ENCODE results near the gene CDK5RAP3.

Gene CDK5RAP3

GRCh38 chr17:48024149-48025039, 53.5 kb downstream of the CDK5RAP3 start:
- no peak for DNase-seq (ENCODE audit: low read depth)

GRCh38 chr17:48025040-48025903, 54.4 kb downstream of the CDK5RAP3 start:
- peak; percentile 93 for DNase-seq (ENCODE audit: low read depth)

DNA sequence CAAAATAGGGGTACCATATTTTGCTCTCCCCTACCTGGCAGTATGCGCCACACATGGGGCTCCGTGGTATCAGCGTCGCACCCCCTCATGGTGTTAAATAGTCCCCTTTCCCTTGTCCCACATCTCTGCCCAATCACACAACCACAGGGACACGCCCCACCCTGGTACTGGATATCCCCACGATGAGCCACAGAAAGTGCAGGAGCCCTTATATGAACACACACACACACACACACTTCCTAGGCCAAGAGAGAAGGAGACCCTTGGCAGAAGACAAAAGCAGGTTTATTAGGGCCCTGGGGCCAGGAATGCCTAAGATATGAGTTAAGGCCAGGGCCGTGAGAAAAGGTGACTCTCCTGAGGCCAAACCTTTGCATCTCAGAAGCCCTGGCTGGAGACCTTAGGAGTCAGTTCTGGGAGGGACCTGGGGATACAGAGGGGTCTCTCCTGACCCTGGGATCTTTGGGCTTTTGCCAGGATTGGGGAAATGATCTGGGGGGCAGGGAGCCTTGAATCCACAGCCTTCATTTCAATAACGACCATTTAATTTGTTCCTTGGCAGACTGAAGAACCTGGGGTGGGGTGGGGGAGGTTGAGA, 55.1 kb downstream of the CDK5RAP3 start:
- no peak for DNase-seq (ENCODE audit: low read depth)

DNA sequence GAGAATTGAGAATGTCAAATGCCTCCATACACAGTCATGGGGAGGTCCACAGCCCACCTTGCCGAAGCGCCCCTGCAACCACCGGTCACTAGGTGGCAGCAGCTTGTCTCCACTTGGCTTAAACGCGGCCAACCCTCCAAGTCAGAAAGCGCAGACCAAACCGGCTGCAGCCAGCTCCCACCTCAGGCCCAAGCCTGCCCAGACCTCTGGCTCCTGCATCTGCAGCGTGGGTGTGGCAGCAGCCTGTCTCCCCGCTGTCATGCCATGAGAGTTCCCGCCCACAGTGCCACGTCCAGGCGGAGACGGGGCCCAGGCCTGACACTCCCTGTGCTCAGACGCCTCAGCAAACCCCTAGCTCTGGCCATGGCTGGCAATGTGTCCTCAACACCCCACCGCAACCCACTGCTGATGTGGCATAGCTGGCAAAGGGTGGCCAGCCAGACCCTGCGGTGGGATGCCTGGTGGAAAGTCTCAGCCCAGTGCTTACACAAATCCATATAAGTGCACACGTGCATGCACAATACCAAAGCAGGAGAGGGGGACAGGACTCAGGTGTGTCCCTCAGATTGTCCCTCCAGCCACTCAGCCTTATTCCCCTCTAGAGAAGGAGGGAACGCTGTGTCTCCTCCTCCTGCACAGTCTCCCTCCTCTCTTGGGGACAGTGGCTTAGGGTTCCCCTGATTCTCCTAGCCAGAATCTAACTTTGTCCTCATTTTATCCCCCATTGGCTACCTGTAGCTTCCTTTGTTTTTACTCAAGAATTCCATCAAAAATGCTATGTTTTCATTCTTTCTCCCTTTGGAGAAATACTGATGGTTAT, 55.8 kb downstream of the CDK5RAP3 start:
- DNase-seq (ENCODE audit: low read depth) = peak; percentile 91

DNA sequence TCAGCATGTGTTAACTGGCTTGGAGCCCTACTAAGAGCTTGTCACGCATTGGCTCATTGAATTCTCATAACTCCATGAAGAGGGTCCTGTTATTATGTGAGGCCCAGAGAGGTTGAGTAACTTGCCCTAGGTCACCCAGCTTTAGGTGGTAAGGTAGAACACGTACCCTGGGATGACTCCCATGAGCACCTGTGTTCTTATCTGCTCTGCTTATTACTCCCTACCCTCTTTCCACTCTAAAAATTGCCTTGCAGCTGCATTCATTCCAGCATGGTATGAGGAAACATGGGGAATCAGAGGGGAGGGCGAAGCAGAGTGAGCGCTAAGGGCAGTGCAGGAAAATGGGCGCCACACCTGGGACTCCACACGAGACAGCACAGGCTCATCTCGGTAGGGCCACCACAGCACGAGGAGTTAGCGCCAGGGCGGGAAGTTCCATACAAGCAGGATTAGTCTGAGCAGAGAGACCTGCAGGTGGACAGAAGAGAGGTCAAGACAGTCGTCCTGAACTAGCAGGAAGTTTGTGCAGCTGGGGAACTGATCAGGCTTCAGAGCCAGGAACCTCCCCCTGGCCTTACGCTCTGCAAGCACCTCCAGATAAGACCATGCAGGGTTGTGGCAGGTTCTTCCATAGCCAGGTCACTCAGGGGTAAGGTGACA, 56.5 kb downstream of the CDK5RAP3 start:
- no peak for DNase-seq (ENCODE audit: low read depth)

DNA sequence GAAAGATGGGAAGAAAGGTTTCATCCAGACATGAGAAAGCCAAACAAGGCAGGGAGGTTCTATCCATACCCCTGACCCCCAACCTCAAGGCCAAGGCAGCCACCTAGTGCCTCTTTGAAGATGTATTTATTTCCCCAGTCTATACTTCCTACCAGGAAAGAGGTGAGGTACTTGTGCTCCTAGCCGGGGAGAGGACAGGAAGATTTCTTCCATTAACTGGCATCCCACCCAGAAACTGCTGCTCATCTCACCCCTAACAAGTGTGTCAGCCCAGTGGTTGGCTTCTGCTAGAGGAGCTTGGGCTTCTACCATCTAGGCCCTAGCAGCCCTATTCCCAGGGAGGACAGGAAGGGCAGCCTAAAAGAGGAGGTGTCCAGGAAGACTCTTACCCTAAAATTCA, 57.8 kb downstream of the CDK5RAP3 start:
- DNase-seq (ENCODE audit: low read depth) = no peak

DNA sequence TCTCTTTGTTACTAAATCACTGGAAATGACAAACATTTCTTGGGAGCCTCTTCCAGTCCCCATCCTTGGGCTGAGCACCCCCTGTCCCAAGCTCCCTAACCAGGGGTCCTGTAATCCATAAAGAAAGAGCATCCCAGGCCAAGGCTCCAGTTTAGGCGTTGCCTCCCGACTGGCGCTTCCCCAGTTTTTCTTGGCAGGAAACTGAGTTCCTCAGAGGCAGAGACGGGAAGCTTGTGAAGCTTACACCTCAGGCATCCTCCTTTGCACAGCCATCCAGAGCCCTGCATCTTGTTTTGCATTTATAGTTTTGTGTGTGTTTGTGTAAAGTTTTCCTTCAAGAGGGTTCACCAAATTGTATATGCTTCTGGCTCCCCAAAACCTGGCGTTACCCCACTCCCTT, 59.6 kb downstream of the CDK5RAP3 start:
- no peak for DNase-seq (ENCODE audit: low read depth)

Measured in fibroblast of the conjunctiva (primary cell).